H9 (cell line): ENCODE results near the gene COQ5. TPM values are rescaled to one million over a fixed set of nuclear protein-coding genes. Genes with fewer than 3 reads are reported as not detected.

ENCODE experiments used
- DNase-seq: peaks from one replicate; pipeline ENCODE4 v3.0.0-alpha.2; 2017
- H2AFZ ChIP-seq: one replicate; pipeline ENCODE4 v1.6.1; 2013; ENCODE audit warnings: mild to moderate bottlenecking, low read length, control low read depth, moderate library complexity
- H2AK5ac ChIP-seq: 2 replicates; pipeline ENCODE4 v1.6.1; 2013; ENCODE audit warnings: low read length, control low read depth, mixed read lengths; ENCODE audit not compliant: insufficient read length
- H2BK120ac ChIP-seq: one replicate; pipeline ENCODE4 v1.6.1; 2013; ENCODE audit warnings: low read depth, mild to moderate bottlenecking, low read length, control low read depth, inconsistent platforms; ENCODE audit not compliant: poor library complexity, severe bottlenecking
- H2BK12ac ChIP-seq: 2 replicates; pipeline ENCODE4 v1.6.1; 2013; ENCODE audit warnings: low read length, control low read depth, mixed read lengths, low read depth; ENCODE audit not compliant: insufficient read length
- H2BK15ac ChIP-seq: 2 replicates; pipeline ENCODE4 v1.6.1; 2013; ENCODE audit warnings: low read depth, low read length, control low read depth
- H2BK20ac ChIP-seq: one replicate; pipeline ENCODE4 v1.6.1; 2013; ENCODE audit warnings: low read depth, mild to moderate bottlenecking, low read length, control low read depth, inconsistent platforms; ENCODE audit not compliant: poor library complexity, severe bottlenecking
- H2BK5ac ChIP-seq: 2 replicates; pipeline ENCODE4 v1.6.1; 2013; ENCODE audit warnings: low read length, control low read depth, mixed read lengths; ENCODE audit not compliant: insufficient read length
- H3K14ac ChIP-seq: 2 replicates; pipeline ENCODE4 v1.6.1; 2013; ENCODE audit warnings: low read length, control low read depth; ENCODE audit not compliant: insufficient read depth
- H3K18ac ChIP-seq: 2 replicates; pipeline ENCODE4 v1.6.1; 2013; ENCODE audit warnings: low read depth, mild to moderate bottlenecking, mixed read lengths, low read length, control low read depth; ENCODE audit not compliant: insufficient read length
- H3K23ac ChIP-seq: 2 replicates; pipeline ENCODE4 v1.6.1; 2013; ENCODE audit warnings: low read length, control low read depth, mixed read lengths, low read depth; ENCODE audit not compliant: insufficient read length
- H3K23me2 ChIP-seq: 2 replicates; pipeline ENCODE4 v1.6.1; 2013; ENCODE audit warnings: low read depth, mild to moderate bottlenecking, mixed read lengths, low read length, control low read depth; ENCODE audit not compliant: insufficient read length, poor library complexity, severe bottlenecking
- H3K27ac ChIP-seq: 2 replicates; pipeline ENCODE4 v1.5.1; 2013; ENCODE audit warnings: low read length, control low read depth, mixed read lengths, low read depth; ENCODE audit not compliant: insufficient read length
- H3K27me3 ChIP-seq: 2 replicates; pipeline ENCODE4 v1.6.1; 2013; ENCODE audit warnings: low read length, control low read depth, inconsistent platforms; ENCODE audit not compliant: insufficient read depth
- H3K4ac ChIP-seq: 2 replicates; pipeline ENCODE4 v1.6.1; 2013; ENCODE audit warnings: low read depth, mild to moderate bottlenecking, control low read depth, inconsistent platforms, low read length, moderate library complexity
- H3K4me1 ChIP-seq: 2 replicates; pipeline ENCODE4 v1.6.1; 2013; ENCODE audit warnings: low read length, control low read depth, inconsistent platforms; ENCODE audit not compliant: insufficient read depth
- H3K4me2 ChIP-seq: 2 replicates; pipeline ENCODE4 v1.6.1; 2013; ENCODE audit warnings: low read length, control low read depth, mixed read lengths; ENCODE audit not compliant: insufficient read length, insufficient read depth
- H3K56ac ChIP-seq: 2 replicates; pipeline ENCODE4 v1.6.1; 2013; ENCODE audit warnings: low read depth, mild to moderate bottlenecking, mixed read lengths, low read length, control low read depth; ENCODE audit not compliant: insufficient read length
- H3K79me1 ChIP-seq: 2 replicates; pipeline ENCODE4 v1.6.1; 2013; ENCODE audit warnings: low read depth, mild to moderate bottlenecking, moderate library complexity, low read length, control low read depth, inconsistent platforms; ENCODE audit not compliant: insufficient read depth, poor library complexity, severe bottlenecking
- H3K79me2 ChIP-seq: 2 replicates; pipeline ENCODE4 v1.6.1; 2013; ENCODE audit warnings: low read length, control low read depth, inconsistent platforms; ENCODE audit not compliant: insufficient read depth
- H3K9ac ChIP-seq: 2 replicates; pipeline ENCODE4 v1.6.1; 2013; ENCODE audit warnings: low read length, control low read depth, mixed read lengths; ENCODE audit not compliant: insufficient read length; ENCODE audit errors: extremely low read depth
- H3K9me3 ChIP-seq: one replicate; pipeline ENCODE4 v1.6.1; 2013; ENCODE audit warnings: low read depth, low read length, inconsistent platforms; ENCODE audit not compliant: control insufficient read depth
- H3T11ph ChIP-seq: one replicate; pipeline ENCODE4 v1.6.1; 2013; ENCODE audit warnings: mild to moderate bottlenecking, low read length, control low read depth, inconsistent platforms
- H4K20me1 ChIP-seq: one replicate; pipeline ENCODE4 v1.6.1; 2013; ENCODE audit not compliant: control insufficient read depth, insufficient read length, insufficient read depth
- H4K5ac ChIP-seq: 2 replicates; pipeline ENCODE4 v1.6.1; 2013; ENCODE audit warnings: low read depth, mild to moderate bottlenecking, mixed read lengths, low read length, control low read depth; ENCODE audit not compliant: insufficient read length
- H4K8ac ChIP-seq: replicated peaks from 2 replicates; pipeline ENCODE4 v1.6.1; 2013; ENCODE audit warnings: low read length, control low read depth, mixed read lengths, low read depth; ENCODE audit not compliant: insufficient read length
- H4K91ac ChIP-seq: 2 replicates; pipeline ENCODE4 v1.6.1; 2013; ENCODE audit warnings: low read depth, mild to moderate bottlenecking, moderate library complexity, mixed read lengths, low read length, control low read depth; ENCODE audit not compliant: insufficient read length
- H3K27ac Mint-ChIP-seq, 3 experiments: 2 replicates in 2 of 3; 3 replicates in 1 of 3; pipeline ENCODE4 v1.8.0; 2020 to 2021; ENCODE audit warnings: mixed read lengths in 3 of 3, mild to moderate bottlenecking in 1 of 3, moderate library complexity in 1 of 3
- H3K27me3 Mint-ChIP-seq: 2 replicates; pipeline ENCODE4 v1.8.0; 2021; ENCODE audit warnings: low read depth, mild to moderate bottlenecking, moderate library complexity, mixed read lengths
- H3K36me3 Mint-ChIP-seq, 3 experiments: 2 replicates in 2 of 3; 3 replicates in 1 of 3; pipeline ENCODE4 v1.8.0; 2020 to 2021; ENCODE audit warnings: low read depth in 3 of 3, mixed read lengths in 3 of 3; ENCODE audit not compliant: insufficient read depth in 1 of 3
- H3K4me1 Mint-ChIP-seq, 2 experiments: 2 replicates each; pipeline ENCODE4 v1.8.0; 2020; ENCODE audit warnings: mixed read lengths in 2 of 2
- H3K4me3 Mint-ChIP-seq, 2 experiments: 2 replicates in 1 of 2; 3 replicates in 1 of 2; pipeline ENCODE4 v1.8.0; 2020 to 2021; ENCODE audit warnings: mild to moderate bottlenecking in 2 of 2, mixed read lengths in 2 of 2, moderate library complexity in 1 of 2
- H3K9me3 Mint-ChIP-seq, 2 experiments: 2 replicates in 1 of 2; 3 replicates in 1 of 2; pipeline ENCODE4 v1.8.0; 2020; ENCODE audit warnings: mild to moderate bottlenecking in 2 of 2, mixed read lengths in 2 of 2, moderate library complexity in 1 of 2
- CTCF ChIP-seq: fragments of 200-600 bp; sonication (generic); conservative IDR thresholded peaks from 3 replicates; pipeline ENCODE4 v1.8.0; 2021; ENCODE audit warnings: antibody characterized with exemption, mild to moderate bottlenecking
- WGBS: extraction: QIAGEN DNeasy Blood & Tissue Kit; methylation state at CpG from one replicate; pipeline ENCODE4 v1.1.7; 2013; ENCODE audit warnings: missing lambda C conversion rate, low lambda C conversion rate, mixed read lengths; ENCODE audit not compliant: insufficient read length; ENCODE audit errors: extremely low coverage; 5-methylcytosine and 5-hydroxymethylcytosine counted together
- total RNA-seq: library from RNA; stranded (reverse); gene quantifications from 2 replicates; pipeline ENCODE4 v1.2.1, GENCODE V29; 2021

COQ5 gene
- total RNA-seq, 1 experiment from 2014 or later, result 34.8 TPM

- no peak overlapping the region for H3K27ac ChIP-seq
- no peak overlapping the region; a peak in 1 of 7 replicates for H3K27ac Mint-ChIP-seq
- H3K79me2 ChIP-seq, result peaks cover 11% of the 10 kb centered on the region; the same call in 1 of the 2 replicates
These were observed 63.2 kb downstream of the COQ5 start for GRCh38 chr12:120465756-120466155.

More at GRCh38 chr12:120465756-120466155, 63.2 kb downstream of the COQ5 start:
- Mint-ChIP-seq H3K36me3 (peaks cover 48 to 70% (median 61%) of the 10 kb centered on the region in 3 experiments), H3K4me3 (no peak overlapping the region), H3K4me1 (peaks cover 17 to 24% of the 10 kb centered on the region in 2 experiments), H3K27me3 (no peaks in the 10 kb centered on the region), H3K9me3 (no peaks in the 10 kb centered on the region)
- Histone ChIP-seq H3K4me2 (no peak overlapping the region), H3K79me1 (peaks cover 3% of the 10 kb centered on the region), H3K18ac (no peak overlapping the region), H3K23me2 (peaks cover 7% of the 10 kb centered on the region), H3K9ac (no peak overlapping the region), H2AK5ac (no peak overlapping the region), H3K4ac (no peak overlapping the region), H3K27me3 (no peaks in the 10 kb centered on the region), H3K14ac (no peak overlapping the region), H4K5ac (no peak overlapping the region), H4K20me1 (no peaks in the 10 kb centered on the region), H4K8ac (no peak overlapping the region), H2BK20ac (no peak overlapping the region), H2BK5ac (no peak overlapping the region), H3K9me3 (no peaks in the 10 kb centered on the region), H4K91ac (no peak overlapping the region), H2AFZ (no peak overlapping the region), H3K4me1 (no peaks in the 10 kb centered on the region), H2BK120ac (no peak overlapping the region), H3K56ac (no peak overlapping the region), H3K23ac (no peak overlapping the region), H2BK15ac (no peak overlapping the region), H2BK12ac (no peak overlapping the region), H3T11ph (no peak overlapping the region)
- WGBS, result no CpG with 5 or more reads among the region's 5 CpGs
- no peak for TF ChIP-seq CTCF
- no peak for DNase-seq
